OCI-LY3 (cell line): ENCODE measurements around the gene WDR91.

ENCODE experiments used
- EZH2phosphoT487 ChIP-seq: fragments of 200-600 bp; shearing (Covaris generic); IDR thresholded peaks from 2 replicates; pipeline ENCODE4 v1.6.1; 2018; ENCODE audit warnings: antibody characterized with exemption, mixed run types, low read depth
- TF ChIP-seq, protein P1 (sequence below): fragments of 200-600, 300-600 bp; sonication (generic); IDR thresholded peaks from 2 replicates; pipeline ENCODE4 v1.5.1; 2014; ENCODE audit warnings: antibody characterized with exemption, low read length, low read depth

- TF ChIP-seq, protein P1, sequence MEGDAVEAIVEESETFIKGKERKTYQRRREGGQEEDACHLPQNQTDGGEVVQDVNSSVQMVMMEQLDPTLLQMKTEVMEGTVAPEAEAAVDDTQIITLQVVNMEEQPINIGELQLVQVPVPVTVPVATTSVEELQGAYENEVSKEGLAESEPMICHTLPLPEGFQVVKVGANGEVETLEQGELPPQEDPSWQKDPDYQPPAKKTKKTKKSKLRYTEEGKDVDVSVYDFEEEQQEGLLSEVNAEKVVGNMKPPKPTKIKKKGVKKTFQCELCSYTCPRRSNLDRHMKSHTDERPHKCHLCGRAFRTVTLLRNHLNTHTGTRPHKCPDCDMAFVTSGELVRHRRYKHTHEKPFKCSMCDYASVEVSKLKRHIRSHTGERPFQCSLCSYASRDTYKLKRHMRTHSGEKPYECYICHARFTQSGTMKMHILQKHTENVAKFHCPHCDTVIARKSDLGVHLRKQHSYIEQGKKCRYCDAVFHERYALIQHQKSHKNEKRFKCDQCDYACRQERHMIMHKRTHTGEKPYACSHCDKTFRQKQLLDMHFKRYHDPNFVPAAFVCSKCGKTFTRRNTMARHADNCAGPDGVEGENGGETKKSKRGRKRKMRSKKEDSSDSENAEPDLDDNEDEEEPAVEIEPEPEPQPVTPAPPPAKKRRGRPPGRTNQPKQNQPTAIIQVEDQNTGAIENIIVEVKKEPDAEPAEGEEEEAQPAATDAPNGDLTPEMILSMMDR = no peak
- TF ChIP-seq EZH2phosphoT487 = no peak
These were observed 48.8 kb downstream of the WDR91 start for GRCh38 chr7:135162382-135163001.
